NCI-H1092 treated with DMSO at 0.1 percent for 48 hours (cell line): Measurements from ENCODE around the gene NSUN7.

ENCODE experiments used
- DNase-seq: peaks from one replicate; lab custom pipeline; 2025; lab: John Stamatoyannopoulos, UW

The NSUN7 gene

DNA sequence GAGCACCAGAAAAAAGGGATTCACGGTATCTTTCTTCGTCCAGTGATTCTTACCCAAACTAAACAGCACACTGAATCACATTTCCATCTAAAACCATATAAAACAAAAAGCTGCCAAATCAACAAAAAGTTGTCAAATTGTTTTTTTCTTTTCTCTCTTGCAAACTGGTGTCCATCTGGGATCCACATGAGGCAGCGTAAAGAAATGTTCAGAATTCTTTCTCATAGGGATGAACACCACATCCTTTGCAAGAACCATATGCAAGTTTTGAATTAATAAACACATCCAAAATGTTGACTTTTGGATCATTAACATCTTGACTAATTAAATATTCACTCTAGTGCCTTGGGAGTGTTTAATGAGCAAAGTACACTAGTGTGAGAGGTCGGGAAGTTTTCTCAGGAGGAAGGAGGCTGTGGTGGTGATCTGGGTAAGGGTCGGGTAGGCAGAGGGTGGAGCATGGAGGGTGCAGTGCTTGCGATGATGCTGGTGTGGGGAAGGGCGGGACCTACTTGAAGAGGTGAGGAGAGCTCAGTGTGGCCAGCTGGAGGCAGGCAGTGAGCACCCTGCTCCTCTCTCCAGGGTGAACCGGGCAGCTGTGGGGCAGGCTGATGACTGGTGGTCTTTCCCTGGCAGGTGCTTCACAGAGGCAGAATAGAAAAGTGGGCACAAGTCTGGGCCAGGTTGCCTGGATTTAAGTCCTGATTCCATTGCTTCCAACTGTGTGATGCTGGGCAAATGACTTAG is 72.8 kb downstream of the NSUN7 start:
- DNase-seq = no peak

DNA sequence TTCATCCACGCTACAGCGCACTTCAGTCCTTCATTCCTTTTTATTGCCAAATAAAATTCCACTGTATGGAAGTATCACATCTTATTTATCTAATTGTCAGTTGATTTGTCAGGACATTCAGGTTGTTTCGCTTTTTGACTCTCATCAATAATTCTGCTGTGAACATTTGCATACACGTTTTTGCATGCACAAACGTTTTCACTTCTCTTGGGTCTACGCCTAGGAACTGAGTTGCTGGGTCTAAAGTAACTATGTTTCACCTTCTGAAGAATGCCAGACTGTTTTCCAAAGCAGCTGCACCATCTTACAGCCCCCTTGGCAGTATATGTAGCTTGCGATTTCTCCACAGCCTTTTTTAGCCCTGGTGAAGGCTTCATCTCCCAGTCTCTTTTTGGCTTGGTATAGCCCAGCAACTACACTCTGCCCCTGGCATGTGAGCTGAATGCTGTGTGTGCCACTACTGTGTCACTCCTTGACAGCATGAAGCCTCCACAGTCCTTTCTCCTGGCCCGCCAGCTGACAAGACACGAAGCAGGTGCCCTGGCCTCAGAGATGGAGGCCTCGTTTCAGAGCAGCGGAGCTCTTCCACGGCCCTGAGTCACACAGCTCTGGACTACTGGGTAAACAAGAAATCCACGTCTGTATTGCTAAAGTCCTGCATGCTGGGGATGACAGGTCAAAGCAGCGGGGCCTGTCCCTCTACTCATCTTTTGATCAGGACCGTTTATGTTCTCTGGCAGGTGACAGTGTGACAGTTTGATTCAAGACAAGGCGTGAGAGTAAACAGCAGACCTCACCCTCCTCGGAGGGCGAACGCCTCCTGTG is 75.5 kb downstream of the NSUN7 start:
- DNase-seq = no peak

DNA sequence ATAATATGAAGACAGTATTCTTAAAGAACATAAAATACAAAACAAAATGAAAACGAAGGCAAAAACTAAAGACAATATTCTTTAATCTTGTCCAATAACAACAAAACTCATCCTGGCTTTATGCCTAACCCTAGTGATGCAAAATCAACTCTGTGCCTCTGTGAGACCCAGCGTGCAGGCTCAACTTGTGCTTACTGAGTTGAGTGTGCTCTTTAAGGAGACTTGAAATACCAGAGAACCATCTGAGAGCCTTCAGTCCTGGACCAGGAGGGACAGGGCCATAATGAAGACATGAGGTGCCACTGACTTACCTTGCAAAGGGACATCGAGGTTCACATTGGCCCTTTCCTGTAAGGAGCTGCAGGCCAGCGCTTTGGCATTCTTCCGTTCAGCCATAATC is 77.1 kb downstream of the NSUN7 start:
- no peak for DNase-seq

- DNase-seq = no peak
Measured at GRCh38 chr4:40827758-40828157, 78.0 kb downstream of the NSUN7 start.

DNA sequence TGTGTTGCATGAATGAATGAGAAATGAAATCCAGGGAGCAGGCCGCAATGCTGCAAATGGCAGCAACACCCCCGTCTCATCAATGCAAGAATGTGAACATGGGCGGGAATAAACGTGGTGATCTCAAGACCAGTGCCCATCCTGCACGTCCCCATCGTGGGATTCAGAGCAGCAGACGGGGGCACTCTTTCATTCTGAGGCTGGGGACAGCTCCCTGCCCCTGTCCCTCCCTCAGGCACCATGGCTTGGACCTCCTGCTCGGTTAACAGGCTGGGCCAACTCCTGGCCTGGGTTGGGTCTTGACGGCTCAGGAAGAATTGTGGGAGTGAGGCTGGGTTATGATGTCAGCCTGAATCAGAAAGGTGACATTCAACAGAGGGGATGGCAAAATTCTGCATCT is 78.9 kb downstream of the NSUN7 start:
- no peak for DNase-seq

DNA sequence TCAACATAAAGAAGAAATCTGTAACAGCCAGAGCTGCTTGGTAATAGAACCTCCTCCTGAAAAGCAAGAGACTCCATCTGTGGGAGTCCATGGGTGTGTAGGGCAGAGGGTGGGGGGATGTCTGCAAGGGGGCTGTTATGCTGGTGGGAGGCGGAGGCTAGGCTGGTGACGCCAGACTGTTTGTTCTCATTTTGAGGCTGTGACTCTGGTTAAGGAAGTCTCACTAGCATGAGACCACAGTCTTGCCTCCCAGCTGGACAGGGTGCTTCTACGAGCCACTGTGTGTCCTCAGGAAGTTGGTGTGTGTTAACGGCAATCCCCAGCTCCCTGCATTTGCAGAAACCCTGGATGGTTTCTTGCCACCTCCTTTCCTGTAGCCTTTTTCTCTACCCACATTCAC is 79.8 kb downstream of the NSUN7 start:
- no peak for DNase-seq

DNA sequence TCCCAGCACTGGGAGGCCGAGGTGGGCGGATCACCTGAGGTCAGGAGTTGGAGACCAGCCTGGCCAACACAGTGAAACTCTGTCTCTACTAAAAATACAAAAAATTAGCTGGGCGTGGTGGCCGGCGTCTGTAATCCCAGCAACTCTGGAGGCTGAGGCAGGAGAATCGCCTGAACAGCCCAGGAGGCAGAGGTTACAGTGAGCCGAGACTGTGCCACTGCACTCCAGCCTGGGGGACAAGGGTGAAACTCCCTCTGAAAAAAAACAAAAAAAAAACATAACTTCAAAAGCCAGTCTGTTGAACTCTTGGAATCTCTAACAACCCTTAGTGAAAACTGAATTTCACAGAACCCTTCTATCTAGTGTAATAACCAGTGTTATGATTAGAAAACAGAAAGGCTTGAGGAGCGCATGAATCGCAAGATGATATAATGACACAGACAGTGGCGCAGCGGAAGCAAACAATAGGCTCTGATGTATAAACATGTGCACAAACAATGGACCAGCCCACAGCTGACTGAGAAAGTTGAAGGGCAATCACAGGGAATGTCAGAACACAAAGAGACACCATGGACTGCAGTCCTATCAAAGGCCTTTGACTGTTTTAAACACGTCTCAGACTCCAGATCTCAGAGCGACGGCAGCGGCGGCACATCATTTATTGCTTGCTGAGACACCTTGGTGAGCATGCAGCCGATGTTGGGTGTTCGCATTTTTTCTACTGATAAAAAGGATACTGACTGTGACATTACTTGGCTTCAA is 81.6 kb downstream of the NSUN7 start:
- DNase-seq = no peak

GRCh38 chr4:40832175-40832574 is 82.4 kb downstream of the NSUN7 start:
- no peak for DNase-seq

DNA sequence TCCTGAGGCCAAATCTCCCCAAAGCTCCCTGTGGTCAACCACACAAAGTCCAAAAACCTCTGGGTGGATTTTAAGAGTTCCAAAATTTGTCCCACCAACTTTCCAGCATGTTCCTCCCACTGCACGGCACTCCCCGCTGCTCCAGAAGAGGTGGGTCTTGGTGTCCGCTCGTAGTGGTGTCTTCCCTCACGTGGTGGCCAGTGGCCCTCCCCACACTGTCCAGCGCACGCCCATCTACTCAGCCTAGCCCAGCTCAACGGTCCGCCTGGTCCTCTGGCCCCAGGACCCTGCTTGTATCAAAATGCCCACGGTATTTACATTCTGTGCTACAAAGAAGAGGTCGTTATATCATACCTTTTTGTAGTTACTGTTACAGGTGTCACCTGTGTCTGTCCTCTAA is 83.5 kb downstream of the NSUN7 start:
- DNase-seq = no peak

- peak; percentile 83 for DNase-seq
Measured at GRCh38 chr4:40837094-40837870, 87.5 kb downstream of the NSUN7 start.

GRCh38 chr4:40838742-40839141 is 89.0 kb downstream of the NSUN7 start:
- DNase-seq = no peak

DNA sequence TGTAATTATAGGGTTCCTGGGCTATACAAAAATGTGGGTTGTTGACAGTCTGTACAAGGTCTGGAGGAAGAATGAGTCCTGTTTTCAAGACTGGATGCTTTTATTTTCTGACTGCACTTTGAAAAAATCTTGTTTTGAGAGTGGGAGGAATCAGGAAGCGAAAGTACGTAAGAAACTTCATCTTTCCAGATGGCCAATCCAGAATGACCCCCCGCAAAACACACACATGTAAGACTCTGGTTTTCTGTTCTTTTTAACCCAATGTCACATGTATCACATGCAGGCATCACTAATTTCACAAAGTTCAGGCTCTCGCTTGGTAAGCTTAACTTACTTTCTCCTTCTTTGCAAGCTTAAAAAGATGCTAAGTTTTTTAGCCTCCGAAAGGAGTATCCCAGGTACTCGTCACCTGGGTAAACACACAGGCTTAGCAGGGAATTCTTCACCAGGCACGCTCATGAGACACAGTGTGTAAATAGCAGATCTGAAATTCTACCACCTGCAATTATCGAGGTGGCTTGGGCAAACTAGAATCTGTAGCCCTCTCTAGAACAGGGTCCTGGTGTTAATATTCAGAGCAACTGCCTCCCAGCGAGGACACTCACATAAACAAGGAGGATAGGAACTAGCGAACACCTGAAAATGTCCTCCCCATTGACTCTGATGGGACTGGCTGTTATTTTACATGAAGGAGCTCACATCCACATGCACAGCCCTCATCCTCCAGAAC is 90.7 kb downstream of the NSUN7 start:
- no peak for DNase-seq

- peak; percentile 73 for DNase-seq
Measured at GRCh38 chr4:40840985-40841571, 91.3 kb downstream of the NSUN7 start.

DNA sequence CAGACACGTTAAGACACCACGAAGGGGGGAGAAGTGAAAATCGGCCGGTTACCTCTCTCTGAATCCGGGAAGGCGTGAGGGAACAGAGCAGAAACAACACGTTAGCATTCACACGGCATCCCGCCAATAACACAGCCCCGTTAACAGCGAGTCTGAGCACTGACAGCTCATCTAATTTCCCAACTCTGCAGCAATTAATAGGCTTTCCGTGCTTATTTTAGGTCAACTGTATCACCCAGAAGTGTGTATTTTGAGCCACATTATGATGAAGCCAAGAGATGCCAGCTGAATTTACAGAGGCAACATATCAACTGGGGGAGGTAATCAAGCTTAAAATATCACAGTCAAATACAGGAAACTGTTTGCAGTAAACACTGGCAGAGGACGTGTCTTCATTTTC is 92.6 kb downstream of the NSUN7 start:
- peak; percentile 63 for DNase-seq

GRCh38 chr4:40842725-40843423 is 93.1 kb downstream of the NSUN7 start:
- DNase-seq = peak; percentile 43

DNA sequence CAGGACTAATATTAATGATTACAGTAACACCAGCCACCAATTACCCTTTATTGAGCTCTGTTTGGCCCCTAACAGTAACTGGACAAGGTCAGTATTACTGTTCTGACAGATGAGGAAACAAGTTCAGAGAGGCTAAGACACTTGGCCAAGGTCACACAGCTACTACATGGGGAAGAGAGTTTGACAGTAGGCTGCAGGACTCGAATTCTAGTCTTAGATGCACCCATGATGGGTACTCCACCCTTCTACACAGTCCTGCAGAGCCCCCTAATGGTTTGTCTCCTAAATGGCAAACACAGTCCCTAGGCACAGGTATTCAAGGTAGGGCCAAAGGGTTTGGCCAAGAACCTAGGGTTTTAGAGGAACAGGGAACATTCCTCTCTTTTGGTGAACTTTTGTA is 93.9 kb downstream of the NSUN7 start:
- peak; percentile 30 for DNase-seq

GRCh38 chr4:40844261-40844660 is 94.5 kb downstream of the NSUN7 start:
- no peak for DNase-seq

DNA sequence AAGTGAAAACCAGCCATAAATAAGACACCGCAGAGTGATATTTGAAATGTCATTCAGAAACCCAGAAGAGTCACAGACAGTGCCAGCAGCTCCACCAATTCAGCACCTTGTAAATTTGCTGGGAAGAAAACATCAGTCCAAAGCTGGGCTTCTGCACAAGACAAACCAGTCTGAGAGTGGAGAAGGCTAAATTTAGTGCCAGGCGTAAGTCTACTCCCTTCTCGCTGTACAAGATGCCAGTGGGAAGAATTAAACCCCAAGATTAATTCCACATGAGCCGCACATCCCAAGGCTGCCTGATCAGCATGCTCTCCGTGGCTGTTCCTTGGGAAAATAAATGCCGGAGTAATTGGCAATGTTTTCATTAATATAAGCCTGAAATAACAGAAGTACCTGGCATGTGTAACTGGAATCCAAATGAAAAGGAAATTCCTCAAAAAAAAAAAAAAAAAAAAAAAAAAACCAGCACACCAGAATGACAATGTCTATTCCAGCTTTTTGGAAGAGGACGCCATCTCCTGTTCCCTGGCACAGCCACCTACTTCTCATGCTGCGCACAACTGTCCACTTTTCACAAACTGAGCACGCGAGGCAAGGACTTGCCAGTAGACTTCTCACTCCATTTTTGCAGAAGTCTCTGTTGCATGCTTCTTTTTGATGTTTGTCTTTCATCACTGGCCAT is 95.5 kb downstream of the NSUN7 start:
- no peak for DNase-seq

- no peak for DNase-seq
Measured at GRCh38 chr4:40846532-40846931, 96.8 kb downstream of the NSUN7 start.

- DNase-seq = peak; percentile 45
Measured at GRCh38 chr4:40848251-40848650, 98.5 kb downstream of the NSUN7 start.
